SK-N-SH treated with all-trans-retinoic acid at 6 μM for 48 hours (cell line): ENCODE results near the gene UBE2I.

ENCODE experiments used
- ATAC-seq: fragments of 200-7000 bp; cut with Tn5 transposase; 3 replicates; pipeline ENCODE4 v1.9.1; 2020; ENCODE audit warnings: mild to moderate bottlenecking, moderate library complexity
- ARNTL ChIP-seq: fragments of 450-650 bp; formaldehyde crosslinking; IDR thresholded peaks from 2 replicates; pipeline ENCODE4 v1.5.0; 2020; ENCODE audit warnings: low read depth, mild to moderate bottlenecking, moderate library complexity, borderline replicate concordance
- CSDC2 ChIP-seq: fragments of 250-450 bp; sonication (Bioruptor Pico); IDR thresholded peaks from 2 replicates; pipeline ENCODE4 v1.5.0; 2020; ENCODE audit warnings: mild to moderate bottlenecking, moderate library complexity
- CSRNP3 ChIP-seq: fragments of 250-450 bp; sonication (Bioruptor Pico); IDR thresholded peaks from 2 replicates; pipeline ENCODE4 v1.5.1; 2021; ENCODE audit warnings: mild to moderate bottlenecking, moderate library complexity
- ESRRG ChIP-seq: fragments of 250-450 bp; sonication (Bioruptor Pico); IDR thresholded peaks from 2 replicates; pipeline ENCODE4 v1.6.1; 2021; ENCODE audit warnings: mild to moderate bottlenecking
- GLIS3 ChIP-seq: fragments of 250-450 bp; sonication (Bioruptor Pico); IDR thresholded peaks from 2 replicates; pipeline ENCODE4 v1.5.0; 2020; ENCODE audit warnings: mild to moderate bottlenecking, moderate library complexity
- ISL1 ChIP-seq: fragments of 250-450 bp; sonication (Bioruptor Pico); IDR thresholded peaks from 2 replicates; pipeline ENCODE4 v2.1.2; 2022; ENCODE audit warnings: mild to moderate bottlenecking, moderate library complexity
- PATZ1 ChIP-seq: fragments of 250-450 bp; sonication (Bioruptor Pico); IDR thresholded peaks from 2 replicates; pipeline ENCODE4 v1.8.0; 2020; ENCODE audit warnings: mild to moderate bottlenecking, moderate library complexity, borderline replicate concordance
- POU6F1 ChIP-seq: fragments of 250-450 bp; sonication (Bioruptor Pico); IDR thresholded peaks from 2 replicates; pipeline ENCODE4 v1.8.0; 2021; ENCODE audit warnings: low read depth, mild to moderate bottlenecking, moderate library complexity, borderline replicate concordance
- PPARA ChIP-seq: fragments of 250-450 bp; sonication (Bioruptor Pico); IDR thresholded peaks from 2 replicates; pipeline ENCODE4 v1.5.0; 2020; ENCODE audit warnings: mild to moderate bottlenecking, borderline replicate concordance
- RARB ChIP-seq: fragments of 250-450 bp; sonication (Bioruptor Pico); IDR thresholded peaks from 2 replicates; pipeline ENCODE4 v1.8.0; 2021; ENCODE audit warnings: mild to moderate bottlenecking, moderate library complexity
- SNAI2 ChIP-seq: fragments of 250-450 bp; sonication (Bioruptor Pico); IDR thresholded peaks from 2 replicates; pipeline ENCODE4 v1.5.0; 2020; ENCODE audit warnings: mild to moderate bottlenecking, moderate library complexity
- TCF4 ChIP-seq: fragments of 250-450 bp; sonication (Bioruptor Pico); IDR thresholded peaks from 2 replicates; pipeline ENCODE4 v1.8.0; 2021; ENCODE audit warnings: mild to moderate bottlenecking, moderate library complexity, borderline replicate concordance
- TOX ChIP-seq: fragments of 250-450 bp; sonication (Bioruptor Pico); IDR thresholded peaks from 2 replicates; pipeline ENCODE4 v1.8.0; 2021; ENCODE audit warnings: mild to moderate bottlenecking, moderate library complexity, borderline replicate concordance
- TSHZ2 ChIP-seq: fragments of 250-450 bp; sonication (Bioruptor Pico); IDR thresholded peaks from 2 replicates; pipeline ENCODE4 v1.5.0; 2020; ENCODE audit warnings: mild to moderate bottlenecking, moderate library complexity
- ZC3H10 ChIP-seq: fragments of 250-450 bp; sonication (Bioruptor Pico); IDR thresholded peaks from 2 replicates; pipeline ENCODE4 v1.5.1; 2021; ENCODE audit warnings: mild to moderate bottlenecking, moderate library complexity
- ZFP3 ChIP-seq: fragments of 250-450 bp; sonication (Bioruptor Pico); IDR thresholded peaks from 2 replicates; pipeline ENCODE4 v1.5.0; 2020; ENCODE audit warnings: mild to moderate bottlenecking, moderate library complexity
- ZFP30 ChIP-seq: fragments of 450-650 bp; formaldehyde crosslinking; IDR thresholded peaks from 2 replicates; pipeline ENCODE4 v1.5.0; 2022; ENCODE audit warnings: mild to moderate bottlenecking, moderate library complexity
- ZNF565 ChIP-seq: fragments of 450-650 bp; formaldehyde crosslinking; conservative IDR thresholded peaks from 2 replicates; pipeline ENCODE4 v1.5.0; 2020; ENCODE audit warnings: low read depth, mild to moderate bottlenecking, moderate library complexity
- ZNF70 ChIP-seq: fragments of 450-650 bp; formaldehyde crosslinking; IDR thresholded peaks from 2 replicates; pipeline ENCODE4 v1.5.0; 2020; ENCODE audit warnings: mild to moderate bottlenecking, moderate library complexity
- ZNF8 ChIP-seq: fragments of 450-650 bp; formaldehyde crosslinking; IDR thresholded peaks from 2 replicates; pipeline ENCODE4 v1.5.0; 2020; ENCODE audit warnings: mild to moderate bottlenecking, moderate library complexity

Gene UBE2I

GRCh38 chr16:1313721-1314369 is 4.4 kb downstream of the UBE2I start:
- ATAC-seq, result no peak

GRCh38 chr16:1314399-1315068 is 5.1 kb downstream of the UBE2I start:
- no peak for ATAC-seq
- TF ChIP-seq POU6F1 (CRISPR knock-in tag), result no peak
- TF ChIP-seq ZFP30 (CRISPR knock-in tag), result no peak
- no peak for TF ChIP-seq SNAI2 (CRISPR knock-in tag)
- no peak for TF ChIP-seq ZFP3 (CRISPR knock-in tag)
- no peak for TF ChIP-seq ZNF70 (CRISPR knock-in tag)
- TF ChIP-seq TCF4 (CRISPR knock-in tag), result no peak
- no peak for TF ChIP-seq ISL1
- no peak for TF ChIP-seq ARNTL (CRISPR knock-in tag)
- TF ChIP-seq PATZ1 (CRISPR knock-in tag), result no peak
- no peak for TF ChIP-seq TOX (CRISPR knock-in tag)
- TF ChIP-seq TSHZ2, result no peak
- TF ChIP-seq ZNF565 (CRISPR knock-in tag), result no peak

More at GRCh38 chr16:1313721-1314369, 4.4 kb downstream of the UBE2I start:
- TF ChIP-seq CSRNP3, result no peak
- TF ChIP-seq PPARA (CRISPR knock-in tag), result no peak
- no peak for TF ChIP-seq ESRRG (CRISPR knock-in tag)
- TF ChIP-seq ZNF565 (CRISPR knock-in tag), result no peak
- no peak for TF ChIP-seq PATZ1 (CRISPR knock-in tag)
- no peak for TF ChIP-seq TSHZ2
- TF ChIP-seq TCF4 (CRISPR knock-in tag), result no peak
- no peak for TF ChIP-seq CSDC2
- TF ChIP-seq GLIS3, result no peak
- TF ChIP-seq ARNTL (CRISPR knock-in tag), result no peak
- TF ChIP-seq ZC3H10 (CRISPR knock-in tag), result no peak
- no peak for TF ChIP-seq TOX (CRISPR knock-in tag)
- no peak for TF ChIP-seq ZFP30 (CRISPR knock-in tag)
- TF ChIP-seq RARB (CRISPR knock-in tag), result no peak
- no peak for TF ChIP-seq ZNF8 (CRISPR knock-in tag)
- TF ChIP-seq, all 23 proteins: peak for 0
